Right atrium auricular region (tissue), 2 donors: Measurements from ENCODE around the gene IL1R2. TPM values are rescaled to one million over a fixed set of nuclear protein-coding genes. Genes with fewer than 3 reads are reported as not detected.

ENCODE experiments used
- DNase-seq: peaks from one replicate; pipeline ENCODE4 v3.0.0-alpha.2; 2019; ENCODE audit warnings: low spot score
- H3K27ac ChIP-seq, 2 donors: fragments of 200-600 bp; sonication (generic); 1 replicate in 1 of 2; 2 replicates in 1 of 2; pipeline ENCODE4 v1.5.1; 2016 to 2019
- H3K27me3 ChIP-seq, 2 donors: fragments of 200-600 bp; sonication (generic); one replicate each; pipeline versions ENCODE4 v1.5.1 to v1.6.0; 2017 to 2019
- H3K36me3 ChIP-seq: fragments of 200-600 bp; sonication (generic); one replicate; pipeline ENCODE4 v1.5.1; 2016
- H3K4me1 ChIP-seq, 2 donors: fragments of 200-600 bp; sonication (generic); one replicate each; pipeline versions ENCODE4 v1.5.1 to v1.6.0; 2017 to 2019
- H3K4me3 ChIP-seq, 2 donors: fragments of 200-600 bp; sonication (generic); 1 replicate in 1 of 2; 2 replicates in 1 of 2; pipeline ENCODE4 v1.5.1; 2017 to 2019; ENCODE audit warnings: mild to moderate bottlenecking in 1 of 2, moderate library complexity in 1 of 2
- H3K9me3 ChIP-seq, 2 donors: fragments of 200-600 bp; sonication (generic); one replicate each; pipeline ENCODE4 v1.5.1; 2019
- CTCF ChIP-seq, 2 donors: fragments of 200-600 bp; sonication (generic); IDR thresholded peaks; one replicate each; pipeline ENCODE4 v1.5.1; 2019; ENCODE audit warnings: antibody characterized with exemption in 2 of 2
- total RNA-seq, 2 donors: library from RNA; depleted of rRNA; stranded (reverse); fragments of >200 nt; gene quantifications; one replicate each; pipeline ENCODE4 v1.1.0, GENCODE V29; 2016

The IL1R2 gene
- total RNA-seq, 2 donors from 2014 or later = 2.8 to 16.1 TPM

- no peaks in the 10 kb centered on the region for H3K9me3 ChIP-seq
- no peak overlapping the region for H3K4me3 ChIP-seq
- TF ChIP-seq CTCF (IDR thresholded peaks at IDR 0.05) = no peak
- peak overlapping the region; percentile 15 to 75 for H3K27ac ChIP-seq
- no peaks in the 10 kb centered on the region for H3K27me3 ChIP-seq
- no peak for DNase-seq
- H3K36me3 ChIP-seq = no peaks in the 10 kb centered on the region
- H3K4me1 ChIP-seq = peaks cover 0 to 59% of the 10 kb centered on the region in 2 donors
Measured at GRCh38 chr2:102048465-102048864, 56.7 kb downstream of the IL1R2 start.

- Histone ChIP-seq H3K4me1 (peaks cover 0 to 62% of the 10 kb centered on the region in 2 donors), H3K36me3 (no peaks in the 10 kb centered on the region), H3K27ac (peak overlapping the region; percentile 75 to 79), H3K27me3 (no peaks in the 10 kb centered on the region), H3K4me3 (no peak overlapping the region), H3K9me3 (no peaks in the 10 kb centered on the region)
- TF ChIP-seq CTCF (IDR thresholded peaks at IDR 0.05) = no peak
- peak; percentile 83 for DNase-seq
Measured at GRCh38 chr2:102049756-102050443, 58.1 kb downstream of the IL1R2 start.

GRCh38 chr2:102050854-102051391, 59.2 kb downstream of the IL1R2 start:
- H3K27ac ChIP-seq = peak overlapping the region; percentile 75 to 79
- peaks cover 0 to 71% of the 10 kb centered on the region in 2 donors for H3K4me1 ChIP-seq
- H3K9me3 ChIP-seq = no peaks in the 10 kb centered on the region
- no peaks in the 10 kb centered on the region for H3K27me3 ChIP-seq
- peak; percentile 98 for DNase-seq
- no peaks in the 10 kb centered on the region for H3K36me3 ChIP-seq
- TF ChIP-seq CTCF (IDR thresholded peaks at IDR 0.05) = no peak
- no peak overlapping the region for H3K4me3 ChIP-seq

GRCh38 chr2:102051692-102052277, 60.0 kb downstream of the IL1R2 start:
- H3K9me3 ChIP-seq = no peaks in the 10 kb centered on the region
- H3K27me3 ChIP-seq = no peaks in the 10 kb centered on the region
- DNase-seq = no peak
- peaks cover 0 to 72% of the 10 kb centered on the region in 2 donors for H3K4me1 ChIP-seq
- no peak for TF ChIP-seq CTCF (IDR thresholded peaks at IDR 0.05)
- H3K4me3 ChIP-seq = no peak overlapping the region
- H3K36me3 ChIP-seq = no peaks in the 10 kb centered on the region
- peak overlapping the region; percentile 75 to 79 for H3K27ac ChIP-seq

GRCh38 chr2:102052365-102052764, 60.6 kb downstream of the IL1R2 start:
- TF ChIP-seq CTCF (IDR thresholded peaks at IDR 0.05) = no peak
- H3K4me1 ChIP-seq = peaks cover 0 to 70% of the 10 kb centered on the region in 2 donors
- H3K9me3 ChIP-seq = no peaks in the 10 kb centered on the region
- H3K27ac ChIP-seq = peak overlapping the region; percentile 75 to 79
- H3K4me3 ChIP-seq = no peak overlapping the region
- H3K27me3 ChIP-seq = no peaks in the 10 kb centered on the region
- DNase-seq = no peak
- no peaks in the 10 kb centered on the region for H3K36me3 ChIP-seq
